CD4-positive, alpha-beta memory T cell (primary cell): Measurements from ENCODE around the gene ITPKC. TPM values are rescaled to one million over a fixed set of nuclear protein-coding genes. Genes with fewer than 3 reads are reported as not detected.
A peak's percentile ranks its signal among the peaks of the same experiment; 100 is the strongest.

Experiments used
- CTCF ChIA-PET: fragments of 350-600 bp; sonication (Branson Sonifier 250); formaldehyde crosslinking; loops from one replicate; lab custom pipeline; 2021; ENCODE audit warnings: inconsistent platforms; ENCODE audit not compliant: partially characterized antibody; lab: Charles Lee
- POLR2A ChIA-PET: fragments of 350-600 bp; sonication (Branson Sonifier 250); formaldehyde crosslinking; loops from one replicate; lab custom pipeline; 2021; ENCODE audit not compliant: partially characterized antibody; lab: Charles Lee
- DNase-seq, 5 donors: peaks; one replicate each; pipeline versions ENCODE4 v3.0.0 to v3.0.0-alpha.2; 2020 to 2022; ENCODE audit warnings: mixed read lengths in 1 of 5
- H3K27ac ChIP-seq: one replicate; pipeline ENCODE4 v1.7.0; 2013; ENCODE audit warnings: low read depth, low read length
- H3K27me3 ChIP-seq: 2 replicates; pipeline ENCODE4 v1.7.0; 2013; ENCODE audit warnings: mild to moderate bottlenecking, low read length, moderate library complexity; ENCODE audit not compliant: insufficient read depth
- H3K36me3 ChIP-seq: 2 replicates; pipeline ENCODE4 v1.7.0; 2013; ENCODE audit warnings: mild to moderate bottlenecking, low read length, moderate library complexity; ENCODE audit not compliant: insufficient read depth
- H3K4me1 ChIP-seq: 2 replicates; pipeline ENCODE4 v1.7.0; 2013; ENCODE audit warnings: mild to moderate bottlenecking, low read length, moderate library complexity; ENCODE audit not compliant: insufficient read depth
- H3K4me3 ChIP-seq, 2 donors: one replicate each; pipeline ENCODE4 v1.7.0; 2013; ENCODE audit warnings: low read length in 2 of 2, mild to moderate bottlenecking in 1 of 2
- H3K9me3 ChIP-seq, 2 donors: one replicate each; pipeline ENCODE4 v1.7.0; 2013; ENCODE audit warnings: low read length in 2 of 2, control low read depth in 1 of 2; ENCODE audit not compliant: control insufficient read depth in 1 of 2
- H3K27ac Mint-ChIP-seq, 7 donors: one replicate each; pipeline ENCODE4 v1.8.0; 2020 to 2021; ENCODE audit warnings: mixed read lengths in 7 of 7, mild to moderate bottlenecking in 6 of 7, inconsistent platforms in 3 of 7, moderate library complexity in 3 of 7
- H3K27me3 Mint-ChIP-seq, 2 donors: one replicate each; pipeline ENCODE4 v1.8.0; 2020 to 2021; ENCODE audit warnings: mixed read lengths in 2 of 2
- H3K36me3 Mint-ChIP-seq, 2 donors: one replicate each; pipeline ENCODE4 v1.8.0; 2020 to 2021; ENCODE audit warnings: mixed read lengths in 2 of 2, inconsistent platforms in 1 of 2, mild to moderate bottlenecking in 1 of 2
- H3K4me1 Mint-ChIP-seq, 4 donors: one replicate each; pipeline ENCODE4 v1.8.0; 2020 to 2021; ENCODE audit warnings: mixed read lengths in 4 of 4, mild to moderate bottlenecking in 1 of 4
- H3K4me3 Mint-ChIP-seq, 8 donors: one replicate each; pipeline ENCODE4 v1.8.0; 2020 to 2021; ENCODE audit warnings: mixed read lengths in 8 of 8, mild to moderate bottlenecking in 7 of 8, moderate library complexity in 6 of 8, inconsistent platforms in 3 of 8
- H3K9me3 Mint-ChIP-seq, 8 donors: one replicate each; pipeline ENCODE4 v1.8.0; 2020 to 2021; ENCODE audit warnings: mixed read lengths in 8 of 8, mild to moderate bottlenecking in 5 of 8, inconsistent platforms in 3 of 8, moderate library complexity in 1 of 8
- intact Hi-C: fragments of 100-400 bp; cut with micrococcal nuclease; formaldehyde crosslinking; loops from one replicate; pipeline ENCODE4 v1.15.1; 2023
- polyA plus RNA-seq, 2 donors: library from polyadenylated mRNA; unstranded; fragments of 300-500 nt; fragmentation: Illumina TruSeq; gene quantifications; one replicate each; pipeline ENCODE4 v1.2.3, GENCODE V29; 2021
- total RNA-seq, 2 experiments: library from RNA; stranded (reverse); gene quantifications; one replicate each; pipeline ENCODE4 v1.2.3, GENCODE V29; 2021

ITPKC gene
- total and polyA plus RNA-seq, 4 experiments from 2014 or later = 1.9 to 10.2 (median 7.6) TPM

DNA sequence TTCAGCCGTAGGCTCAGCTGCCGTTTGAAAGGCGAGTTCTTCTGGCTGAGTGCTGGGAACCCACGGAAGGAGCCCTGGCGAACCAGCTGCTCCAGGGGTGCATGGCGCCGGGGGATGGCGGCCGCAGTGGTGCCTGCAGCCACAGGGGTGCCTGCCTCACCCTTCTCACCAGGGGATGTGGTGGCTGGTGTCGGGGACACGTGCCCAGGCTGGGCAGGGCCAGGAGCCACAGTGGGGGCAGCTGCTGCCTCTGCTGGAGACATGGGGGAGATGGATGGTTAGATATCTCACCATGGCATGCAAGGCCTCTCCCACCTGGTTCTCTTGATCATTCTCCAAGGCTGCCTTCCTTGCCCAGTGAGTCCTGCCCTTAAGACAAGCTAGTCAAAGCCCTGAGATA, 43.5 kb upstream of the ITPKC start:
- CTCF ChIA-PET = interaction anchor here (1.1 kb wide), 1 partner anchor 10 kb away, joined by 3 read pairs; no protein-coding TSS in a partner anchor
- POLR2A ChIA-PET = no interaction called here
- Mint-ChIP-seq H3K27me3 (no peaks in the 10 kb centered on the region), H3K4me3 (no peak overlapping the region), H3K9me3 (peaks cover 0 to 5% (median 0%) of the 10 kb centered on the region in 8 donors), H3K4me1 (peaks cover 0 to 1% (median 0%) of the 10 kb centered on the region in 4 donors), H3K27ac (no peak overlapping the region), H3K36me3 (peaks cover 33 to 37% of the 10 kb centered on the region in 2 donors)
- no peak overlapping the region for H3K4me3 ChIP-seq
- H3K36me3 ChIP-seq = peaks cover 3% of the 10 kb centered on the region
- intact Hi-C loops = no loop called here
- H3K9me3 ChIP-seq = no peaks in the 10 kb centered on the region
- no peaks in the 10 kb centered on the region for H3K4me1 ChIP-seq
- no peak for DNase-seq
- no peak overlapping the region for H3K27ac ChIP-seq
- H3K27me3 ChIP-seq = no peaks in the 10 kb centered on the region

GRCh38 chr19:40674291-40674690, 42.6 kb upstream of the ITPKC start:
- Histone ChIP-seq H3K4me1 (no peaks in the 10 kb centered on the region), H3K36me3 (peaks cover 3% of the 10 kb centered on the region), H3K27me3 (no peaks in the 10 kb centered on the region), H3K27ac (no peak overlapping the region), H3K9me3 (no peaks in the 10 kb centered on the region), H3K4me3 (no peak overlapping the region)
- H3K4me3 Mint-ChIP-seq = peak overlapping the region in 1 of 8 donors; percentile 24
- CTCF ChIA-PET = interaction anchor here (1.1 kb wide), 1 partner anchor 11 kb away, joined by 3 read pairs; no protein-coding TSS in a partner anchor
- intact Hi-C loops = no loop called here
- H3K27ac Mint-ChIP-seq = no peak overlapping the region
- peaks cover 0 to 3% (median 0%) of the 10 kb centered on the region in 8 donors for H3K9me3 Mint-ChIP-seq
- DNase-seq = no peak
- peaks cover 26 to 34% of the 10 kb centered on the region in 2 donors for H3K36me3 Mint-ChIP-seq
- peaks cover 0 to 1% (median 0%) of the 10 kb centered on the region in 4 donors for H3K4me1 Mint-ChIP-seq
- POLR2A ChIA-PET = no interaction called here
- no peaks in the 10 kb centered on the region for H3K27me3 Mint-ChIP-seq

DNA sequence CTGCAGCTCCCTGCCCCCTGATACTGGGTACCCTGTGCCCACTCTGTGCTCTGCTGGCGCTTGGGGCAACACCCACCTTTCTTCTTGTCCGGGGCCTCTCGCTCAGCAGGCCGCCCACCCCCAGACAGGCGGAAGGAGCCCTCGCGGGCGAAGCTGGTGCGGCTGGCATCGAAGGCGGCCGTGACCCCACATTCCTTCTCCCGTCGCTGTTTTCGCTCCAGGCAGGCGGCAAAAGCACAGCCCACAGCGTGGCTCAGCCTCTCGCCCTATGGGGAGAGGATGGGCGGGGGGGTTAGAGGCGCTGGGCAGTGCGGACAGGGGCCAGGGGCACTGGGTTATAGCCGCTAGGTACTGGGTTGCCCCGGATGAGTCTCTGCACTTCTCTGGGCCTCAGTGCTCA, 39.8 kb upstream of the ITPKC start:
- intact Hi-C loops = no loop called here
- Mint-ChIP-seq H3K9me3 (no peaks in the 10 kb centered on the region), H3K27ac (no peak overlapping the region), H3K4me3 (no peak overlapping the region), H3K36me3 (peaks cover 10 to 21% of the 10 kb centered on the region in 2 donors), H3K4me1 (peaks cover 0 to 1% (median 0%) of the 10 kb centered on the region in 4 donors), H3K27me3 (no peaks in the 10 kb centered on the region)
- Histone ChIP-seq H3K27ac (no peak overlapping the region), H3K36me3 (no peaks in the 10 kb centered on the region), H3K4me1 (no peaks in the 10 kb centered on the region), H3K27me3 (no peaks in the 10 kb centered on the region), H3K9me3 (no peaks in the 10 kb centered on the region), H3K4me3 (no peak overlapping the region)
- POLR2A ChIA-PET = no interaction called here
- no peak for DNase-seq
- CTCF ChIA-PET = interaction anchor here (0.6 kb wide), 1 partner anchor 673 kb away, joined by 3 read pairs; no protein-coding TSS in a partner anchor

GRCh38 chr19:40681039-40681438, 35.9 kb upstream of the ITPKC start:
- intact Hi-C loops = no loop called here
- no peak for DNase-seq
- POLR2A ChIA-PET = no interaction called here
- no peaks in the 10 kb centered on the region for H3K9me3 Mint-ChIP-seq
- peak overlapping the region in 1 of 7 donors; percentile 41 for H3K27ac Mint-ChIP-seq
- H3K4me3 Mint-ChIP-seq = no peak overlapping the region
- H3K36me3 Mint-ChIP-seq = peaks cover 14 to 27% of the 10 kb centered on the region in 2 donors
- no peaks in the 10 kb centered on the region for H3K36me3 ChIP-seq
- H3K4me3 ChIP-seq = no peak overlapping the region
- peaks cover 0 to 2% (median under 1%) of the 10 kb centered on the region in 4 donors for H3K4me1 Mint-ChIP-seq
- no peaks in the 10 kb centered on the region for H3K9me3 ChIP-seq
- no peaks in the 10 kb centered on the region for H3K4me1 ChIP-seq
- CTCF ChIA-PET = no interaction called here
- H3K27ac ChIP-seq = no peak overlapping the region
- no peaks in the 10 kb centered on the region for H3K27me3 Mint-ChIP-seq
- H3K27me3 ChIP-seq = no peaks in the 10 kb centered on the region

DNA sequence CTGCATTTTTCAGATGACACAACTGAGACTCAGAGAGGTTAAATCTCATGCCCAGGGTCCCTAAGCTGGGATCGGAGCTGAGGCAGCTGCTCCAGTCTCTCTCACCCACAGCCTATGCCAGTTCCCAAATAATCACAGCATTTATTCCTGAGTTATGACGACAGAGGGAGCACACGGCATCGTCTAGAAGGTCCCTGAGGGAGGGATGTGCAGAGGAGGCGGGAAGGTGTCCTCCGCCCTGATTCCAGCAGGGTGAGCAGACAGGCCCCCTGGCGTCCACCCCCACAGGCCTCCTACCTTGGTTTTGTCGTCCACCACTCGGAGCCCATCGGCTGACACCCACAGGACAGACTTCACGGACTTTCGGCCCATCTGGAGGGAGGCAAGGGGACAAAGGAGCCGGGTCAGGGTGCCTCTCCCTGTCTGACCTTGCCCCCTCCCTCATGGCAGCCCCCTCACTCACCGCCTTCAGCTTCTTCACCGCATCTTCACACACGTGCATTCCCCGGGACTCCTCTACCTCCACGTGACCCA, 34.4 kb upstream of the ITPKC start:
- ChIA-PET POLR2A (no interaction called here), CTCF (interaction anchor here (0.7 to 1.6 kb wide), 2 partner anchors 19 to 141 kb away, joined by 3 to 5 read pairs; no protein-coding TSS in a partner anchor)
- Histone ChIP-seq H3K4me1 (no peaks in the 10 kb centered on the region), H3K9me3 (no peaks in the 10 kb centered on the region), H3K27ac (no peak overlapping the region), H3K4me3 (no peak overlapping the region), H3K36me3 (no peaks in the 10 kb centered on the region), H3K27me3 (no peaks in the 10 kb centered on the region)
- intact Hi-C loops = no loop called here
- Mint-ChIP-seq H3K4me1 (peaks cover 0 to 2% (median under 1%) of the 10 kb centered on the region in 4 donors), H3K36me3 (peaks cover 14 to 22% of the 10 kb centered on the region in 2 donors), H3K27ac (no peak overlapping the region), H3K9me3 (no peaks in the 10 kb centered on the region), H3K27me3 (no peaks in the 10 kb centered on the region), H3K4me3 (no peak overlapping the region)
- no peak for DNase-seq

- DNase-seq = no peak
- peaks cover 6 to 16% of the 10 kb centered on the region in 2 donors for H3K36me3 Mint-ChIP-seq
- CTCF ChIA-PET = interaction anchor here (0.7 to 1.6 kb wide), 2 partner anchors 20 to 142 kb away, joined by 3 to 5 read pairs; no protein-coding TSS in a partner anchor
Observed at GRCh38 chr19:40683437-40683836, 33.5 kb upstream of the ITPKC start.

DNA sequence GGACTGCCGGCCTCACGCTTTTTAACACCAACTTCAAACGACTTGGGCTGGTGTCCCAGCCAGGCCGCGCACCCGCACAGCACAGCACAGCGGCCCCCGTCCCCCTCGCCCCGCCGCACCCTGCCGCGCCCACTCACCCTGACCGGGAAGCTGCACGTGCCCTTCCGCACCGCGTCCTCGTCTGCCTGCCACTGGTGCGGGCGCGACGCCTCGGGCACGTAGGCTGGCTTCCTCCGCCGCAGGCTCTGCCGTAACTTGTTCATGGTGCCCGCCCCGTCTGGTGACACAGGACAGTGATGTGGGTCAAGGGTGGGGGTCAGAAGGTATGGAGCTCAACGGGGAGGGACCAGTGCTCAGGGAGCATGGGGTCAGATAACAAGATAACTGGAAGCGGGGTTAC, 32.6 kb upstream of the ITPKC start:
- no peaks in the 10 kb centered on the region for H3K27me3 Mint-ChIP-seq
- no peaks in the 10 kb centered on the region for H3K9me3 ChIP-seq

More at GRCh38 chr19:40683437-40683836, 33.5 kb upstream of the ITPKC start:
- H3K36me3 ChIP-seq = no peaks in the 10 kb centered on the region
- H3K4me3 ChIP-seq = no peak overlapping the region
- H3K27ac Mint-ChIP-seq = peak overlapping the region in 1 of 7 donors; percentile 30
- no peaks in the 10 kb centered on the region for H3K9me3 ChIP-seq
- no peaks in the 10 kb centered on the region for H3K9me3 Mint-ChIP-seq
- H3K4me1 ChIP-seq = no peaks in the 10 kb centered on the region
- intact Hi-C loops = no loop called here
- POLR2A ChIA-PET = interaction anchor here (1.5 kb wide), 1 partner anchor 20 kb away, joined by 4 read pairs; no protein-coding TSS in a partner anchor
- peaks cover 0 to 2% (median under 1%) of the 10 kb centered on the region in 4 donors for H3K4me1 Mint-ChIP-seq
- no peak overlapping the region for H3K4me3 Mint-ChIP-seq
- no peaks in the 10 kb centered on the region for H3K27me3 Mint-ChIP-seq
- no peaks in the 10 kb centered on the region for H3K27me3 ChIP-seq
- H3K27ac ChIP-seq = no peak overlapping the region

More for the DNA sequence above, 32.6 kb upstream of the ITPKC start:
- no peak overlapping the region for H3K4me3 ChIP-seq
- no peak for DNase-seq
- H3K4me3 Mint-ChIP-seq = no peak overlapping the region
- no peak overlapping the region for H3K27ac ChIP-seq
- ChIA-PET POLR2A (interaction anchor here (1.5 kb wide), 1 partner anchor 21 kb away, joined by 4 read pairs; no protein-coding TSS in a partner anchor), CTCF (interaction anchor here (1.6 kb wide), 1 partner anchor 21 kb away, joined by 5 read pairs; no protein-coding TSS in a partner anchor)
- H3K4me1 ChIP-seq = no peaks in the 10 kb centered on the region
- H3K4me1 Mint-ChIP-seq = peaks cover 0 to 2% (median under 1%) of the 10 kb centered on the region in 4 donors
- H3K9me3 Mint-ChIP-seq = no peaks in the 10 kb centered on the region
- intact Hi-C loops = no loop called here
- H3K36me3 Mint-ChIP-seq = peaks cover 4 to 13% of the 10 kb centered on the region in 2 donors
- no peaks in the 10 kb centered on the region for H3K36me3 ChIP-seq
- H3K27me3 ChIP-seq = no peaks in the 10 kb centered on the region
- H3K27ac Mint-ChIP-seq = peak overlapping the region in 1 of 7 donors; percentile 26
